Bladder microvascular endothelial cell (primary cell): ENCODE data around the gene CCDC6. TPM values are rescaled to one million over a fixed set of nuclear protein-coding genes. Genes with fewer than 3 reads are reported as not detected.

Experiments
- total RNA-seq: library from RNA; depleted of rRNA; stranded (reverse); fragments of >200 nt; gene quantifications from 2 replicates; pipeline ENCODE4 v1.2.3, GENCODE V29; 2014

CCDC6 gene
- total RNA-seq, result 14.2 and 21.7 TPM in 2 replicates

DNA sequence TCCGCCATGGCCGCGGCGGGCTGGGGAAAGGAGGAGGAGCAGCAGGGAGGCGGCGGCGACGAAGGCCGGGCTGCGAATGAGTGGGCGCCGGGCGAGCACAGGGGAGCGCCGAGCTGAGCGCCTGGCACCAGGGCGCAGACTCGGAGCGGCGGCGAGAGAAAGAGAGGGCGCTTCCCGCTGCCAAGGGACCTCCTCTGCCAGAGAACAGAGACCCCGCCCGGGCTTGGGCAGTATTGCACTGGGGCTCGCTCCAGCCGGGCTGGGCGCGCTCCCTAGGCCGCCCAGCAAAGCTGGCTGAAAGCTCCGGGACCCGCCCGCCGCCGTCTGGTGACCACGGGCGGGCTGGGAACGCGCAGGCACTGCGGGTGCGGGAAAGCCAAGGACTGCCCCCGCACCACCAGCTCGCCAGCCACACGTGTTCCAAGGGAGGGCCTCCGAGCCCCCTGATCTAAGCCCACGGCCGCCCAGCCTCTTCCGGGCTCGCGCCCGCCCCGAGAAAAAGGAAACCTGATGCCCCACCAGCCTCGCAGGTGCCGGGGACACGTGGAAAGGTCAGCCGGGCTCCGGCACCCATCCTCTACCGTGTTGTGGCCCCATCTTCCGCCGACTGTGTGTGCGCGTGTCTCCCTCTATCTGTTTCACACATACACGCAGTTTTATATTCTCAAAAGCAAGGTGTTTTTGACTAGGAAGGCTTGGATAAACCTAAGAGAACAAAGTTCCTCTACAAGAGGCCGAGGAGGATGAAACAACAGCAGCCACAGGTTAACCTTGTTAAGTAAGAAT is at the start of gene CCDC6:
CCDC6 (minus strand) TSS at position 140 of the 786 bp plus-strand sequence; CDS start at position 8, 132 bp downstream.

DNA sequence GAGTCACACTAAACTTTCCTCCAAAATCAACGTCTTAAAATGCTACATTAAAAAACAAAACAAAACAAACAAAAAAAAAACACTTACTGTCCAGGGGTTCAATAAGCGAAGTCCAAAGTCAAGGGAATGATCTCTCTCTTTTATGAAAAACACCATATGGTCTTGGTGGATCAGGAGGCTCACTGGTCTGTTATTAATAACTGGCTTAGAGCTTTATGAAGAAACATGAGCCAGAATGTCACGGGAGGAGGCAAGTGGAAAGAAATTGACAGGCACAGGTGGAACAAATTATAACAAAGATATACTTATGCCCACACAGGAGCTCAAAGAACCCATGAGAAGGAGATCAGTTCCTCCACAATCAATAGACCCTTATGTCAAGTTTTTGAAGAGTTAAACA is 153.1 kb downstream of the CCDC6 start, which contains the start of gene MRLN:
MRLN (minus strand) TSS at position 189 of the 400 bp plus-strand sequence.

Other genes starting within 250 kb of the CCDC6 start
- gene SLC16A9, start 196.7 kb downstream of the CCDC6 start, total RNA-seq, result 0.13 and 0.16 TPM in 2 replicates
- gene MRLN, start 153.1 kb downstream of the CCDC6 start, total RNA-seq, result not detected in 2 replicates